Naive thymus-derived CD8-positive, alpha-beta T cell (primary cell): ENCODE measurements around the gene TUBB8. TPM values are rescaled to one million over a fixed set of nuclear protein-coding genes. Genes with fewer than 3 reads are reported as not detected.
A peak's percentile ranks its signal among the peaks of the same experiment; 100 is the strongest.
"Not testable (repeated sequence)": the region's sequence is repeated elsewhere in the genome, so short reads cannot be mapped to it uniquely, and the experiment has no call there.

Experiments used
- ATAC-seq, 2 donors: fragments of 150-1000 bp; cut with Tn5 transposase in 1 of 2; sonication (Bioruptor Pico), chemical (Tn5 transposase) in 1 of 2; 1 replicate in 1 of 2; 2 replicates in 1 of 2; pipeline ENCODE4 v1.10.0; 2021; ENCODE audit warnings: mild to moderate bottlenecking in 2 of 2, moderate library complexity in 2 of 2
- POLR2A ChIA-PET: fragments of 350-600 bp; sonication (Branson Sonifier 250); formaldehyde crosslinking; loops from one replicate; lab custom pipeline; 2021; ENCODE audit warnings: antibody characterized with exemption; lab: Charles Lee
- DNase-seq, 10 donors: peaks; one replicate each; pipeline versions ENCODE4 v3.0.0 to v3.0.0-alpha.2; 2020 to 2022
- H3K27ac Mint-ChIP-seq, 10 donors: one replicate each; pipeline ENCODE4 v1.8.0; 2020 to 2022; ENCODE audit warnings: mild to moderate bottlenecking in 10 of 10, mixed read lengths in 10 of 10, moderate library complexity in 4 of 10, inconsistent platforms in 1 of 10
- H3K27me3 Mint-ChIP-seq, 5 donors: one replicate each; pipeline ENCODE4 v1.8.0; 2021 to 2022; ENCODE audit warnings: mixed read lengths in 5 of 5
- H3K36me3 Mint-ChIP-seq, 3 donors: one replicate each; pipeline ENCODE4 v1.8.0; 2020 to 2022; ENCODE audit warnings: mixed read lengths in 3 of 3, mild to moderate bottlenecking in 2 of 3, inconsistent platforms in 1 of 3
- H3K4me1 Mint-ChIP-seq, 4 donors: one replicate each; pipeline ENCODE4 v1.8.0; 2021 to 2022; ENCODE audit warnings: mixed read lengths in 4 of 4
- H3K4me3 Mint-ChIP-seq, 10 donors: one replicate each; pipeline ENCODE4 v1.8.0; 2020 to 2022; ENCODE audit warnings: mild to moderate bottlenecking in 10 of 10, mixed read lengths in 10 of 10, moderate library complexity in 6 of 10, inconsistent platforms in 1 of 10
- H3K9me3 Mint-ChIP-seq, 9 donors: one replicate each; pipeline ENCODE4 v1.8.0; 2020 to 2022; ENCODE audit warnings: mixed read lengths in 9 of 9, mild to moderate bottlenecking in 3 of 9, inconsistent platforms in 1 of 9, moderate library complexity in 1 of 9
- polyA plus RNA-seq, 3 donors: library from polyadenylated mRNA; unstranded; fragments of 300-500 nt; fragmentation: Illumina TruSeq; gene quantifications; one replicate each; pipeline ENCODE4 v1.2.3, GENCODE V29; 2021
- total RNA-seq, 8 experiments: library from RNA in 2 of 8; stranded (reverse) in 2 of 8; gene quantifications; one replicate each; pipeline ENCODE4 v1.2.3 and lab custom pipeline; 2021 to 2026

Gene TUBB8
- total and polyA plus RNA-seq, 5 experiments from 2014 or later: not detected

- Mint-ChIP-seq H3K36me3 (no peaks in the 10 kb centered on the region), H3K4me3 (no peak overlapping the region), H3K27me3 (peaks cover 0 to 37% (median 12%) of the 10 kb centered on the region in 5 donors), H3K9me3 (no peaks in the 10 kb centered on the region), H3K27ac (peak overlapping the region in 2 of 10 donors; percentile 37 to 66), H3K4me1 (peaks cover 0 to 4% (median under 1%) of the 10 kb centered on the region in 4 donors)
- DNase-seq (no peak), ATAC-seq (no peak)
- POLR2A ChIA-PET: no interaction called here
These were observed 35.9 kb upstream of the TUBB8 start for GRCh38 chr10:85044-85443.

GRCh38 chr10:83930-84530 lies 34.9 kb upstream of the TUBB8 start:
- H3K9me3 Mint-ChIP-seq: no peaks in the 10 kb centered on the region
- DNase-seq: no peak
- no peak overlapping the region for H3K4me3 Mint-ChIP-seq
- no peak overlapping the region for H3K27ac Mint-ChIP-seq
- H3K36me3 Mint-ChIP-seq: no peaks in the 10 kb centered on the region
- ATAC-seq: no peak
- H3K4me1 Mint-ChIP-seq: peaks cover 0 to 4% (median under 1%) of the 10 kb centered on the region in 4 donors
- H3K27me3 Mint-ChIP-seq: peaks cover under 1 to 48% (median 23%) of the 10 kb centered on the region in 5 donors
- POLR2A ChIA-PET: no interaction called here

- H3K27me3 Mint-ChIP-seq: peaks cover 11 to 60% (median 30%) of the 10 kb centered on the region in 5 donors
- H3K4me3 Mint-ChIP-seq: no peak overlapping the region
- no peak for ATAC-seq
- H3K4me1 Mint-ChIP-seq: peaks cover 0 to 2% (median 0%) of the 10 kb centered on the region in 4 donors
- POLR2A ChIA-PET: no interaction called here
- H3K36me3 Mint-ChIP-seq: no peaks in the 10 kb centered on the region
- H3K9me3 Mint-ChIP-seq: no peaks in the 10 kb centered on the region
- H3K27ac Mint-ChIP-seq: no peak overlapping the region
- no peak for DNase-seq
These were observed 31.5 kb upstream of the TUBB8 start for GRCh38 chr10:80477-81105.

- H3K9me3 Mint-ChIP-seq: no peaks in the 10 kb centered on the region
- no peak overlapping the region for H3K4me3 Mint-ChIP-seq
- no peak overlapping the region for H3K27ac Mint-ChIP-seq
- no peak for DNase-seq
- no peak for ATAC-seq
- POLR2A ChIA-PET: no interaction called here
- H3K36me3 Mint-ChIP-seq: no peaks in the 10 kb centered on the region
- peaks cover 0 to 2% (median 0%) of the 10 kb centered on the region in 4 donors for H3K4me1 Mint-ChIP-seq
- peaks cover 11 to 60% (median 27%) of the 10 kb centered on the region in 5 donors for H3K27me3 Mint-ChIP-seq
These were observed 30.6 kb upstream of the TUBB8 start for GRCh38 chr10:79532-80215.

GRCh38 chr10:78556-78955 lies 29.5 kb upstream of the TUBB8 start:
- Mint-ChIP-seq H3K27ac (no peak overlapping the region), H3K9me3 (no peaks in the 10 kb centered on the region), H3K4me3 (no peak overlapping the region), H3K4me1 (peaks cover 0 to 8% (median 3%) of the 10 kb centered on the region in 4 donors), H3K36me3 (no peaks in the 10 kb centered on the region), H3K27me3 (peaks cover 11 to 52% (median 23%) of the 10 kb centered on the region in 5 donors)
- DNase-seq (no peak), ATAC-seq (no peak)
- POLR2A ChIA-PET: no interaction called here

GRCh38 chr10:74266-74621 lies 25.1 kb upstream of the TUBB8 start:
- peaks cover 5 to 17% (median 16%) of the 10 kb centered on the region in 5 donors for H3K27me3 Mint-ChIP-seq
- H3K4me3 Mint-ChIP-seq: peak overlapping the region; percentile 64 to 84 (median 74)
- H3K9me3 Mint-ChIP-seq, ATAC-seq, H3K27ac Mint-ChIP-seq, H3K36me3 Mint-ChIP-seq, H3K4me1 Mint-ChIP-seq, POLR2A ChIA-PET, DNase-seq: not testable (repeated sequence)

- H3K36me3 Mint-ChIP-seq, H3K9me3 Mint-ChIP-seq, POLR2A ChIA-PET, H3K4me1 Mint-ChIP-seq, H3K27ac Mint-ChIP-seq: not testable (repeated sequence)
- Mint-ChIP-seq H3K27me3 (peaks cover 1 to 16% (median 11%) of the 10 kb centered on the region in 5 donors), H3K4me3 (peak overlapping the region; percentile 64 to 84 (median 76))
- ATAC-seq (peak; percentile 53 to 56), DNase-seq (peak in 8 of 10 donors; percentile 9 to 50 (median 37))
These were observed 24.6 kb upstream of the TUBB8 start for GRCh38 chr10:73543-74265.

- ATAC-seq, H3K27ac Mint-ChIP-seq, H3K9me3 Mint-ChIP-seq, H3K4me3 Mint-ChIP-seq, DNase-seq, POLR2A ChIA-PET, H3K36me3 Mint-ChIP-seq, H3K4me1 Mint-ChIP-seq: not testable (repeated sequence)
- peaks cover 3 to 33% (median 5%) of the 10 kb centered on the region in 5 donors for H3K27me3 Mint-ChIP-seq
These were observed 19.1 kb upstream of the TUBB8 start for GRCh38 chr10:68156-68555.

GRCh38 chr10:49926-50325 lies 830 bp upstream of the TUBB8 start:
- ATAC-seq, H3K36me3 Mint-ChIP-seq, H3K27ac Mint-ChIP-seq, H3K9me3 Mint-ChIP-seq, POLR2A ChIA-PET, H3K4me1 Mint-ChIP-seq, DNase-seq, H3K4me3 Mint-ChIP-seq: not testable (repeated sequence)
- peaks cover 0 to 12% (median 0%) of the 10 kb centered on the region in 5 donors for H3K27me3 Mint-ChIP-seq

GRCh38 chr10:47864-48263 lies 1.2 kb downstream of the TUBB8 start:
- DNase-seq, ATAC-seq, H3K9me3 Mint-ChIP-seq, H3K27ac Mint-ChIP-seq, H3K36me3 Mint-ChIP-seq, H3K4me1 Mint-ChIP-seq, H3K4me3 Mint-ChIP-seq, POLR2A ChIA-PET: not testable (repeated sequence)
- H3K27me3 Mint-ChIP-seq: peaks cover 0 to 12% (median 0%) of the 10 kb centered on the region in 5 donors

- H3K9me3 Mint-ChIP-seq, ATAC-seq, DNase-seq, H3K27ac Mint-ChIP-seq, H3K4me1 Mint-ChIP-seq, POLR2A ChIA-PET, H3K27me3 Mint-ChIP-seq, H3K36me3 Mint-ChIP-seq, H3K4me3 Mint-ChIP-seq: not testable (repeated sequence)
These were observed 35.8 kb downstream of the TUBB8 start for GRCh38 chr10:13315-13635.

GRCh38 chr10:12444-13314 lies 36.4 kb downstream of the TUBB8 start:
- POLR2A ChIA-PET, ATAC-seq, H3K4me1 Mint-ChIP-seq, H3K27me3 Mint-ChIP-seq, H3K27ac Mint-ChIP-seq, H3K9me3 Mint-ChIP-seq, DNase-seq, H3K4me3 Mint-ChIP-seq, H3K36me3 Mint-ChIP-seq: not testable (repeated sequence)
